GM19099 (cell line): ENCODE measurements around the gene MRAP2.

ENCODE experiments used
- POLR2A ChIP-seq: IDR thresholded peaks from 3 replicates; pipeline ENCODE4 v1.6.1; 2011; ENCODE audit warnings: low read depth; ENCODE audit not compliant: insufficient read length; ENCODE audit errors: extremely low read depth

MRAP2 gene

DNA sequence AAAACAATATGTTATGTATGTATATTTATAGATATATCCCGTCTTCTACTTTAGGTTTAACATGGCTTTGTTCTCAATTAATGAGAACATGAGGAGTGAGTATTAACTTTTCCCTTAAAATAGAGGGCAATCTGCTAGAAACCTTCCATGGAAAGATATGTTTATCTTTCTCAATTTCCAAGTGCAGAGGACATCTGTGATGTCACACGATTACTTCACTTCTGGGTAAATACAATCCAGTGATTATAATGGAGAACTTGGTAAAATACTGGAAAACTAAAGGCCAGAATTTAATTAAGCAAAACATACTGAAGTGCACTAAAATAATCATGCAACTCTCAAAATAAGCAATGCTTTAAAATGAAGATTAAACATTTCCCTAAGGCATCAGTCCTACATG is 11.9 kb upstream of the MRAP2 start:
- no peak for TF ChIP-seq POLR2A

- TF ChIP-seq POLR2A, result no peak
Measured at GRCh38 chr6:84026721-84027164, 6.8 kb upstream of the MRAP2 start.

DNA sequence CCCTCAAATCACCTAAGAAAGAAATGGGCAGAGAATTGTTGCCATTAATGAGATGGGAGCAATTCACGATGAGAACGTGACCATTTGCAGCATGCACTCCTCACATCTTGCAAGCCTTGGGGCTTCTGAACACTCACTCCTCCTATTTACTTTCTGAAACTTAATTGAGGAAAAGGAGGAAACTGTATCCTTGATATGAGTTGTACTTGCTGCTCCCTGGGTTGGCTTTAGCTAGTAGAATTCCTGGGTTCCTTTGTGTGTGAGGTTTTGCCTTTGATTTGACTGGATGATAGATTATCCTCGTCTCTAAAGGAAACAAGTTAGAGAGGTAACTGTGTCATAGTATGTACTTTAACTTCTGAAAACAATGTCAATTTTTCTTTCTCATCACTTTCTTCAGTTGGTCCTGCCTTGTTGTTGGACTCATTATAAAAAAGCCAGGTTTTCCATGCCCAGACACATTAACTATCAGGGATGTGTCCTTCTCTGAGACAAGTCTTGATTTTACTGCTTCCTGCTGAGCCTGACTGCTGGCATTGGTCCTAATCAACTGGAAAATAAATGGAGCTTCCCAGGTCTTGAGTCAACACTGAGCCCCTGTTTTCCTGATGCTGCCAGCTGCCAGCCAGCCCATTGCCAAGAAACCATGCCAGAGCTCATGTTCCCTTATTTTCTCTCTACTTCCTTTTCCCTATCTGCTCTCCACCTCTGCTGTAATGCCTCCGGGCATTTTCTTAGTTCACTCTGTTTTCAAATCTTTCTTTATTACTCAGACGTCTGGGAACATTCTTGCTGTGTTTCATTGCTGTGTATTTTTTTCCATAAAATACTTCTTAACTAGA is 6.0 kb upstream of the MRAP2 start:
- no peak for TF ChIP-seq POLR2A

- TF ChIP-seq POLR2A, result no peak
Measured at GRCh38 chr6:84028350-84028749, 5.2 kb upstream of the MRAP2 start.

GRCh38 chr6:84035484-84035883 is 1.9 kb downstream of the MRAP2 start:
- no peak for TF ChIP-seq POLR2A

GRCh38 chr6:84037425-84038089 is 4.0 kb downstream of the MRAP2 start:
- TF ChIP-seq POLR2A, result no peak

DNA sequence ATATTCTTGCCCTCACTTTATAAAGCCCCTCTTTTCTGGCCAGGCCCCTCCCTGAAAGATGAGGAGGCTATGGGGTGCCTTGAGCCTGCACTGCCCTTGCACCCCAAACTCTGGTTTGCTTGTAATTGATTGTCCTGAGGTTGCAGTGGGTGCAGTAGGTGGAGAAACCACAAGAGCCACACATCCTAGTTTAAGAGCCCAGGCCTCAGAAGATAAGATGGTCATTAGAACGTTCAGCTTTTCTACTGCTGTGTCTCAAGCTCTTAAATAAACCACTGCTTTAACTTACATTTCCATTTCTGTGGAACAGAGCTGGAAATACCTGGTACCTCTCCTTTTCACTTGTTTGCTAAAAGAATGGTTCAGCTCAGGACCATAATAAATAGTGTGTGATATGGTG is 9.0 kb downstream of the MRAP2 start:
- TF ChIP-seq POLR2A, result no peak

DNA sequence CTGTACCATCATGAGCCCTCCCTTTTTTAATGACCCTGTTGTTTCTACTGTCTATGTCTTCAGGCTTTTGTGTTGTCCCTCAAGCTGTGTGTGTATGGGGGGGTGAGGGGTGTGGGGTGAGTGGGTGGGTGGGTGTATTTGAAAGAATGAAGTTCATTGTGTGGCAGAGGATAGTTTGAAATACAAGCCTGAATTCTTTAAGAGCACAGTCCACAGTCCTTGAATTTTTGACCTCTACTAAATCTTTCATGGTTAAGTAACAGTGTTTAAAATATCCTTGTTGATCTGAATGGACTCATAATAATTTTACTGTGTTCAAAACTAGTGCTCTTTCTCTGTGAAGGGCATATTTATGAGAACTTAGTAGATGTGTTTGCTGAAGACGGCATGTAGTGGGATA is 10.0 kb downstream of the MRAP2 start:
- no peak for TF ChIP-seq POLR2A

- TF ChIP-seq POLR2A, result no peak
Measured at GRCh38 chr6:84046755-84047154, 13.2 kb downstream of the MRAP2 start.

GRCh38 chr6:84048588-84048987 is 15.0 kb downstream of the MRAP2 start:
- no peak for TF ChIP-seq POLR2A

DNA sequence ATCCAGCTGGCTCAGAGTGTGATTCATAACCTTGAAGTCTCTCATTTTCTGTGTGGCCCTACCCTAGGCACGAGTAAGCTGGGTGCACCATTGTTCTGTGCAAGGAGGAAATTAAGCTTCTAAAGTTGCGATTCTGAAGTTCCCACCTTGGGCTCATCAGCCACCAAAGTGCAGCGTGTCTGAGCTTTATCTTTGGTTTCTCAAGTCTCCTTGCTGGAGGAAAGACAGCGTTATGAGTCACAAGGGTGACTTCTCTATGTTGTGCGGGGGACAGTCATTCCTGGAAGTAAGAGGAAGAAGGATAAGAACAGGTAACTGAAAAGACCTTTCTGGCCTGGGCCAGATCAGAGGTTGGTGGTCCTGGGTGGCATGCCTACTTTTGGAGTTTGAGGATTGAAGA is 16.8 kb downstream of the MRAP2 start:
- no peak for TF ChIP-seq POLR2A

GRCh38 chr6:84052204-84052882 is 18.8 kb downstream of the MRAP2 start:
- no peak for TF ChIP-seq POLR2A

GRCh38 chr6:84052883-84053241 is 19.3 kb downstream of the MRAP2 start:
- no peak for TF ChIP-seq POLR2A

GRCh38 chr6:84055647-84056046 is 22.1 kb downstream of the MRAP2 start:
- TF ChIP-seq POLR2A, result no peak

DNA sequence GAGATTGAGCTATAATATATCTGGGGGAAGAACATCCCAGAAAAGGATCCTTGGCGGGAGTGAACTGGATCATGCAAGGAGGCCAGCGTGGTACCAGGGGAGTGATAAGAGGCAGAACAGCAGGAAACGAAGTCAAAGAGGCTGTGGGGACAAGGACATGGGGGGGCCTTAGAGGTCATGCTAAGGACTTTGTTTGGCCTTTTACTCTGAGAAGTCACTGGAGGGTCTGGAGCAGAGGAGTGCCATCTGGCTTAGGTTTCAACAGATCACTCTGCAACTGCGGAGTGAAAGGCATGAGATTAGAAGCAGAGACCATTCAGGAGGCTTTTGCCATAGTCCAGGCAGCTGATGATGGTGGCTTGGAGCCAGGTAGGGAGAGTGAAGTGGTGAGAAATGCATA is 24.3 kb downstream of the MRAP2 start:
- no peak for TF ChIP-seq POLR2A

DNA sequence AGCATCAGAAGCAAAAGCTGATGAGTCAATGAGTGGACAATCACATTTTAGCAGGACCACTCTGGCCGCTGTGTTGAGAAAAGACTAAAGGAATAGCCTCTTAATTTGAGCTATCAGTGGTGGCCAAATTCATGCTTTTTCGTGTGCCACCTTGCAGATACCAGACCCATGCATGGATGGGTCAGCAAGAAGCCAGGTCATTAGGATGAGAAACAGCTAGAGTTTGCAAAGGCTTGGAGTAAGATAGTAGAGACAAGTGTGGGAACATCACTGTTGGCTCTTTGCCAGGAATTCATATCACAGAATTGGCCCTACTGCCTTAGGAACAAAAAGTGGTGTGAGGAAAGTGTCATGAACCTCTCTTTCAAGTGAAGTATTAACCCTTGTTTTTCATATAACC is 25.5 kb downstream of the MRAP2 start:
- no peak for TF ChIP-seq POLR2A
